Mesangial cell (primary cell): ENCODE measurements around the gene SMIM10. TPM values are rescaled to one million over a fixed set of nuclear protein-coding genes. Genes with fewer than 3 reads are reported as not detected.

Source experiments
- total RNA-seq: library from RNA; depleted of rRNA; stranded (reverse); fragments of >200 nt; gene quantifications from 2 replicates; pipeline ENCODE4 v1.2.3, GENCODE V29; 2015

SMIM10 gene
- total RNA-seq: 5.2 and 5.5 TPM in 2 replicates

GRCh38 chrX:134990801-134991481 is at the start of gene SMIM10:
SMIM10 (plus strand) TSS chrX:134990991; CDS start chrX:134991096, 105 bp downstream.

Other genes with a start within 250 kb of the SMIM10 start
- gene PABIR2, start 193.8 kb upstream of the SMIM10 start, total RNA-seq: 11.2 and 11.9 TPM in 2 replicates
- gene MOSPD1, start 75.7 kb upstream of the SMIM10 start, total RNA-seq: 8.6 and 19.6 TPM in 2 replicates
- gene RTL8B, start 31.6 kb downstream of the SMIM10 start, total RNA-seq: 18.8 and 19.6 TPM in 2 replicates
- 140 and 167 TPM in 2 replicates for gene RTL8C, start 41.4 kb downstream of the SMIM10 start, total RNA-seq
- gene RTL8A, start 61.1 kb downstream of the SMIM10 start, total RNA-seq: 31.3 and 37.8 TPM in 2 replicates
- gene SMIM10L2B, start 107.7 kb downstream of the SMIM10 start, total RNA-seq: 1.8 and 3.4 TPM in 2 replicates
- gene ETDB, start 129.5 kb downstream of the SMIM10 start, total RNA-seq: not detected in 2 replicates
- not detected in 2 replicates for gene CT55, start 180.4 kb downstream of the SMIM10 start, total RNA-seq